PC-9 (cell line): ENCODE results near the gene QRICH2. TPM values are rescaled to one million over a fixed set of nuclear protein-coding genes. Genes with fewer than 3 reads are reported as not detected.
A peak's percentile ranks its signal among the peaks of the same experiment; 100 is the strongest.

ENCODE experiments used
- BruUV-seq: library from RNA; stranded (reverse); fragments of 400-500 nt; replicated peaks from 2 replicates; lab custom pipeline; 2021; lab: Mats Ljungman, UMichigan
- CTCF ChIA-PET: fragments of 300-600 bp; sonication (Branson Sonifier 250); formaldehyde crosslinking; loops from one replicate; lab custom pipeline; 2022; ENCODE audit warnings: antibody characterized with exemption; lab: Charles Lee
- POLR2A ChIA-PET: fragments of 300-600 bp; sonication (Branson Sonifier 250); formaldehyde crosslinking; loops from one replicate; lab custom pipeline; 2022; ENCODE audit warnings: antibody characterized with exemption; ENCODE audit not compliant: unreplicated experiment; lab: Charles Lee
- DNase-seq, 2 experiments: peaks; one replicate each; pipeline versions ENCODE4 v3.0.0 to v3.0.0-alpha.2; 2015 to 2022; ENCODE audit warnings: mixed read lengths in 1 of 2
- H2AFZ ChIP-seq: fragments of 200-600 bp; sonication (generic); 2 replicates; pipeline ENCODE4 v1.8.1; 2017; ENCODE audit warnings: antibody characterized with exemption
- H3F3A ChIP-seq: fragments of 200-600 bp; sonication (generic); 2 replicates; pipeline ENCODE4 v1.8.1; 2017; ENCODE audit warnings: antibody characterized with exemption, mild to moderate bottlenecking, low read depth; ENCODE audit not compliant: insufficient read depth
- H3K27ac ChIP-seq: fragments of 200-600 bp; sonication (generic); 2 replicates; pipeline ENCODE4 v1.6.1; 2016; ENCODE audit warnings: mixed run types
- H3K27me3 ChIP-seq: fragments of 200-600 bp; sonication (generic); 2 replicates; pipeline ENCODE4 v1.6.1; 2016; ENCODE audit warnings: low read depth, mixed run types; ENCODE audit not compliant: insufficient read depth
- H3K36me3 ChIP-seq: fragments of 200-600 bp; sonication (generic); 2 replicates; pipeline ENCODE4 v1.6.1; 2016; ENCODE audit warnings: low read depth, mixed run types
- H3K4me1 ChIP-seq: fragments of 200-600 bp; sonication (generic); replicated peaks from 2 replicates; pipeline ENCODE4 v1.6.1; 2016; ENCODE audit warnings: mixed run types; ENCODE audit not compliant: insufficient read depth
- H3K4me2 ChIP-seq: fragments of 200-600 bp; sonication (generic); 2 replicates; pipeline ENCODE4 v1.6.1; 2017; ENCODE audit warnings: mixed run types
- H3K4me3 ChIP-seq: fragments of 200-600 bp; sonication (generic); 2 replicates; pipeline ENCODE4 v1.6.1; 2016; ENCODE audit warnings: mixed run types
- H3K79me2 ChIP-seq: fragments of 200-600 bp; sonication (generic); 2 replicates; pipeline ENCODE4 v1.6.1; 2017; ENCODE audit warnings: low read depth, mixed run types
- H3K9me2 ChIP-seq: fragments of 200-600 bp; sonication (generic); 2 replicates; pipeline ENCODE4 v1.8.1; 2017; ENCODE audit warnings: mild to moderate bottlenecking; ENCODE audit not compliant: insufficient read depth
- H3K9me3 ChIP-seq: fragments of 200-600 bp; sonication (generic); 2 replicates; pipeline ENCODE4 v1.8.1; 2016; ENCODE audit warnings: low read depth; ENCODE audit not compliant: insufficient read depth
- H4K20me1 ChIP-seq: fragments of 200-600 bp; sonication (generic); 2 replicates; pipeline ENCODE4 v1.8.1; 2017; ENCODE audit not compliant: insufficient read depth
- EZH2 ChIP-seq: fragments of 200-600 bp; sonication (generic); IDR thresholded peaks from 2 replicates; pipeline ENCODE4 v1.8.0; 2017; ENCODE audit warnings: antibody characterized with exemption, low read depth
- intact Hi-C: fragments of 100-400 bp; cut with micrococcal nuclease; formaldehyde crosslinking; loops from one replicate; pipeline ENCODE4 v1.10.0; 2022; ENCODE audit not compliant: unreplicated experiment
- total RNA-seq: library from RNA; stranded (reverse); gene quantifications from 2 replicates; pipeline ENCODE4 v1.2.3, GENCODE V29; 2021
- TF ChIP-seq, protein P1 (sequence below): fragments of 200-600 bp; sonication (generic); conservative IDR thresholded peaks from 2 replicates; pipeline ENCODE4 v1.6.1; 2017; ENCODE audit warnings: mixed run types, antibody characterized with exemption, mild to moderate bottlenecking, moderate library complexity

The QRICH2 gene
- total RNA-seq, 1 experiment from 2014 or later, result 3.3 TPM

DNA sequence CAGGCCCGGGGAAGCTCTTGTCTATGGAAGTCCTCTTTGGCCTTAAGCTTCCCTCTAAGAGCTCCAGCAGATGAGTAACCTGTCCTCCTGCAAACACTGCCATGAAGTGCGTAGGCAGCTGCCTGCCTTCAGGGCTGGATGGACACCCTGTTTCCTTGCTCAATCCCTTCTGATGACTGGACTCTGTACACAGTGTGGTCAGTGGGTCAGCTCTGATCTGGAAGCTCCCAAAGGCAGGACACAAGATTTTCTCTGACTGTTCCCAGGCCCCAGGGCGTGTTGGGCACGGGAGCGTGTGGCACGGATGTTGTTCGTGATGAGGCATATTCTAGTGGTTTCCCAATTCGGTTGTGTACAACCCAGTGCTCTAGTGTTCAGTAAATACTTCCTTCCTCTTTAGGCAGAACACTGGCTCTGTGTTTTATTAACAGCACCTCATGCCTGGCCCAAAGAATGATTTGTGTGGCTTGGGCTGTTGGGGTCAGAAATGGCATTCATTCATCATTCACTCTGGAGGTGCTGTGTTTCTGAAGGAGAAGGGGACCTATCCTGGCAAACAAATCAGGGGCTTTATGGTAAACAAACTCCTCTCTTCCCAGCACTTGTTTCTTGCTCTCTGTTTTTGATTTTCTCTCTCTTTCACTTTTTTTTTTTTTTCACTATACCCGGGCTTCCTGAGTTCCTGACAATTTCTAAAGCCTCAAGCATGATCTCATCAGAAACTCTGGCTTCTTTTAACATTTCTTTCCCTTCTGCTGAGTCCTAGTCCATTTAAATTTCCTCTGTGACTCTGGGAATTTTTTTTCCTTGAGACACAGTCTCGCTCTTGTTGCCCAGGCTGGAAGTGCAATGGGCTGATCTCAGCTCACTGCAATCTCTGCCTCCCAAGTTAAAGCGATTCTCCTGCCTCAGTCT, 55.8 kb downstream of the QRICH2 start:
- peak overlapping the region; percentile 35; the same call in 1 of the 2 replicates for H3K4me3 ChIP-seq
- peak; percentile 84 to 99 for DNase-seq
- peak overlapping the region; percentile 98 for H3K27ac ChIP-seq
- TF ChIP-seq, protein P1, sequence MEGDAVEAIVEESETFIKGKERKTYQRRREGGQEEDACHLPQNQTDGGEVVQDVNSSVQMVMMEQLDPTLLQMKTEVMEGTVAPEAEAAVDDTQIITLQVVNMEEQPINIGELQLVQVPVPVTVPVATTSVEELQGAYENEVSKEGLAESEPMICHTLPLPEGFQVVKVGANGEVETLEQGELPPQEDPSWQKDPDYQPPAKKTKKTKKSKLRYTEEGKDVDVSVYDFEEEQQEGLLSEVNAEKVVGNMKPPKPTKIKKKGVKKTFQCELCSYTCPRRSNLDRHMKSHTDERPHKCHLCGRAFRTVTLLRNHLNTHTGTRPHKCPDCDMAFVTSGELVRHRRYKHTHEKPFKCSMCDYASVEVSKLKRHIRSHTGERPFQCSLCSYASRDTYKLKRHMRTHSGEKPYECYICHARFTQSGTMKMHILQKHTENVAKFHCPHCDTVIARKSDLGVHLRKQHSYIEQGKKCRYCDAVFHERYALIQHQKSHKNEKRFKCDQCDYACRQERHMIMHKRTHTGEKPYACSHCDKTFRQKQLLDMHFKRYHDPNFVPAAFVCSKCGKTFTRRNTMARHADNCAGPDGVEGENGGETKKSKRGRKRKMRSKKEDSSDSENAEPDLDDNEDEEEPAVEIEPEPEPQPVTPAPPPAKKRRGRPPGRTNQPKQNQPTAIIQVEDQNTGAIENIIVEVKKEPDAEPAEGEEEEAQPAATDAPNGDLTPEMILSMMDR, result no peak
- TF ChIP-seq EZH2, result no peak
- CTCF ChIA-PET, result interaction anchor here (0.5 to 0.6 kb wide), 3 partner anchors 12 to 206 kb away, joined by 3 to 7 read pairs (median 6); no protein-coding TSS in a partner anchor
- H3K9me3 ChIP-seq, result no peaks in the 10 kb centered on the region
- no peaks in the 10 kb centered on the region for H3K36me3 ChIP-seq
- no peaks in the 10 kb centered on the region for H4K20me1 ChIP-seq
- H3K9me2 ChIP-seq, result no peaks in the 10 kb centered on the region
- intact Hi-C loops, result loop anchor here (1.0 kb wide), 1 partner anchor 10 kb away; no protein-coding TSS in a partner anchor
- H3K79me2 ChIP-seq, result no peaks in the 10 kb centered on the region
- no TSS peak for BruUV-seq
- no peaks in the 10 kb centered on the region for H3K27me3 ChIP-seq
- peak overlapping the region; percentile 71 for H3K4me2 ChIP-seq
- peaks cover 37% of the 10 kb centered on the region for H3K4me1 ChIP-seq
- POLR2A ChIA-PET, result interaction anchor here (0.5 to 0.6 kb wide), 3 partner anchors 16 to 245 kb away, joined by 5 to 15 read pairs (median 5); no protein-coding TSS in a partner anchor
- H3F3A ChIP-seq, result peaks cover 40% of the 10 kb centered on the region
- H2AFZ ChIP-seq, result no peak overlapping the region

DNA sequence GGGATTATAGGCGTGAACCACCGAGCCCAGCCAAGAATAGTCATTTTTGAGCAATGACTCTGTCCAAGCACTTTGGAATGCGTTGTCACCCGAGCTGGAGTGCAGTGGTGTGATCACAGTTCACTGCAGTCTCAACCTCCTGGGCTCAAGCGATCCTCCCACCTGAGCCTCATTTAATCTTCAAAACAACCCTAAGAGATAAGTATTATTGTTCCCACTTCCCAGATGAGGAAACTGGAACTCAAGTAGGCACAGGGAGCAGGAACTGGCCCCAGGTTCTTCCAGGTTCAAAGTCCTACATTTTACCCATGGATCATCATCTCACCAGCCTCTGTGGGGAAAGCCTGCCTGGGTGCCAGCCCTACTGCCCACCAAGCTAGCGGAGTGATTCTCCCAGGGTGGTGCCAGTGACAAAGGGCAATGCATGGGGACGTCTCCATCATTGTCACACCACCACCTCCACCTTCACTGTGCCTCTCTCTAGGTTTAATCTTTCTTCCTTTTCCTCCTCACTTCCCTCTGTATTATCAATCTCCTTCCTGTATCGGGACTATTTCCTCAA, 56.5 kb downstream of the QRICH2 start:
- Histone ChIP-seq H3F3A (peaks cover 44% of the 10 kb centered on the region), H3K4me3 (peak overlapping the region; percentile 8; the same call in 1 of the 2 replicates), H3K4me2 (peak overlapping the region; percentile 61), H3K79me2 (no peaks in the 10 kb centered on the region), H3K4me1 (peaks cover 43% of the 10 kb centered on the region), H3K36me3 (no peaks in the 10 kb centered on the region), H3K9me3 (no peaks in the 10 kb centered on the region), H3K9me2 (no peaks in the 10 kb centered on the region), H3K27ac (peak overlapping the region; percentile 98), H4K20me1 (no peaks in the 10 kb centered on the region), H2AFZ (no peak overlapping the region), H3K27me3 (no peaks in the 10 kb centered on the region)
- ChIA-PET POLR2A (interaction anchor here (0.5 to 0.7 kb wide), 5 partner anchors 17 to 566 kb away, joined by 4 to 15 read pairs (median 5); no protein-coding TSS in a partner anchor), CTCF (interaction anchor here (0.6 kb wide), 1 partner anchor 206 kb away, joined by 7 read pairs; no protein-coding TSS in a partner anchor)
- intact Hi-C loops, result loop anchor here (1.0 kb wide), 1 partner anchor 11 kb away; no protein-coding TSS in a partner anchor
- TF ChIP-seq EZH2, result no peak
- TF ChIP-seq, protein P1, result no peak
- TSS peak; percentile 76 for BruUV-seq
- DNase-seq, result peak in 1 of 2 experiments; percentile 87

DNA sequence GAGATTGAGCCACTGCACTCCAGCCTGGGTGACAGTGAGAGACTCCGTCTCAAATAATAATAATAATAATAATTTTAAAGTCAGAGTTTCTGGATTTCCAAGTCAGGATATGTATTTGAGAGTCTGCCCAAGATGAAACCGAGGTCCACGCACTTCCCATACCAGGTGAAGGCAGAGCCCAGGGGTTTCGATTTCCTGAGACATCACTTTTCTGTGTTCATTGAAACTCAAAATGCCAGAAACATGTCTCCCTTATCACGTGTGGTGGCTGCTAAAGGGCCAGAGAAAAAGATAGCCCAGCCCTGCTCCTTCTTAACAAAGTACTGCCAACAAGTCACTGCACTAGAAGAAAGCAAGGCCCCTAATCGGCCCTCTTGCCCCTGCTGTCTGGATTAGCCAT, 57.9 kb downstream of the QRICH2 start:
- H3K4me2 ChIP-seq, result no peak overlapping the region
- TF ChIP-seq, protein P1, result no peak
- TF ChIP-seq EZH2, result no peak
- no peak overlapping the region for H3K4me3 ChIP-seq
- no peak overlapping the region for H2AFZ ChIP-seq
- H3K27ac ChIP-seq, result peak overlapping the region; percentile 98; the same call in 1 of the 2 replicates
- no peaks in the 10 kb centered on the region for H3K79me2 ChIP-seq
- peaks cover 44% of the 10 kb centered on the region for H3F3A ChIP-seq
- peaks cover 52% of the 10 kb centered on the region for H3K4me1 ChIP-seq
- no peak for DNase-seq
- no peaks in the 10 kb centered on the region for H3K9me2 ChIP-seq
- no peaks in the 10 kb centered on the region for H3K9me3 ChIP-seq
- no TSS peak for BruUV-seq
- ChIA-PET POLR2A (interaction anchor here (0.5 kb wide), 1 partner anchor 68 kb away, joined by 15 read pairs; no protein-coding TSS in a partner anchor), CTCF (interaction anchor here (0.7 kb wide), 1 partner anchor 307 kb away, joined by 3 read pairs; no protein-coding TSS in a partner anchor)
- H3K27me3 ChIP-seq, result no peaks in the 10 kb centered on the region
- no peaks in the 10 kb centered on the region for H3K36me3 ChIP-seq
- intact Hi-C loops, result no loop called here
- no peaks in the 10 kb centered on the region for H4K20me1 ChIP-seq
